ENCODE data around the gene KRTAP5-1.

Gene KRTAP5-1

DNA sequence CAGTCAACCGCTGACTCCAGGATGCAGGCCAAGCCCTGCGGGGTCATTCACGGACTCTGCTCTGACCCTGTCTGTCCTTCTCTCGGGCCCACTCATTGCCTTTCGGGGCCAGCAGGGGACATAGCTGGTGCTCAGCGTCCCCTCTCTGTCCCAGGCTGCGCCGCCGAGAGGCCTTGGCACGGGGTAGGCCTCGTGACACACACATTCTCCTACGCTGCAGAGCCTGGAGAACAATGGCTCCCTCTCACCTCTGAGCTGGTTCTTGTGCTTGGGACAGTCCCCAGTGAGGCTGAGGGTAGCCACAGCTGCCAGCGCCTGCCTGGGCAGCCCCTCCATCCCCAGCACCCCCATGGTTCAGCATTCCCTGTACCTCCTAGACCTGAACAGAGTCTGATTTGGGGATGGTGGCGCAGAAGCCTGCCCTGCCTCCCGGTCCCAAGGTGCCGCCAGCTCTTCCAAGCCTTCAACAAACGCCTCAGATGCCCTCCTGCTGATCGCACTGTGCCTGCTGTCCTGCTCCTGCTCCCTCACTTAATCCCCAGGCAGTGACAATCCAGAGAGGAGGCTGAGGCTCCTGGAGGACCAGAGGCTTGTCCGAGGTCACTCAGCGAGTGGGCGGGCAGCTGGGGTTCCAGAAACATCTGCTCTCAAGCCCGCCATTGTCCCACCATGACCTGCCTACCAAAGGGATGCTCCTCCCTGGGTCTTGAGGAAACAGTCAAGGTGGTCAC lies 43.4 kb downstream of the KRTAP5-1 start:
- DNase-seq: no peak

DNA sequence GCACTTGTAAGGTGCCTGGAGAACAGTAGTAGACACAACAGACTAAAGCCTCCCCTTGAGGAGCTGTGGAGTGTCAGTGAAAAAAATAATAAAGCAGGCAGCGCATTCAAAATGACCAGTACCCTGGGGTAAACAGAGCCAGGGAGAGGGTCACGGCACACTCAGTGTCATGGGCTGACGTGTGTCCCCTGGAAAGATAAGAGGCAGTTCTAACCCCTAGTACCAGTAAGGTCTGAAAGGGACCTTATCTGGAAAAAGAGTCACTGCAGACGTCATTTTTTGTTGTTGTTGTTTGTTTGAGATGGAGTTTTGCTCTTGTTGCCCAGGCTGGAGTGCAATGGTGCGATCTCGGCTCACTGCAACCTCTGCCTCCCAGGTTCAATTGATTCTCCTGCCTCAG lies 45.0 kb downstream of the KRTAP5-1 start:
- no peak for DNase-seq

DNA sequence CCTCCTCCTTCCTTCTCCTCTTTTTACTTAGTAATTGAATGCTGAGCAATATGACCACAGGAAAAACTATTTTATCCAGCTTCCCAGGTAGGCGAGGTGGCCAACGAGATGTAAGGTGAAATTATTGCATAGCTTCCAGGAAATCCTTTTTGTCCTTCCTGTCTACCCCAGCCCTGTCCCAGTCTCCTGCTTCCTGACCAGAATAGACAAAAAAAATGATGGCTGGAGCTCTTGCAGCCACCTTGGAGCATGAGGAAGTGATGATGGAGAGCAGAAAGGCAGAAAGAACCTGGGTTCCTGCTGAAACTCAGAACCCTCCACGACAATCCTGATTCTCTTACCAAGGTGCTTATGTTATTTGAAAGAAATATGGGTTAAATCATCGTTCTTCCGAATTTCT lies 46.9 kb downstream of the KRTAP5-1 start:
- DNase-seq: no peak

DNA sequence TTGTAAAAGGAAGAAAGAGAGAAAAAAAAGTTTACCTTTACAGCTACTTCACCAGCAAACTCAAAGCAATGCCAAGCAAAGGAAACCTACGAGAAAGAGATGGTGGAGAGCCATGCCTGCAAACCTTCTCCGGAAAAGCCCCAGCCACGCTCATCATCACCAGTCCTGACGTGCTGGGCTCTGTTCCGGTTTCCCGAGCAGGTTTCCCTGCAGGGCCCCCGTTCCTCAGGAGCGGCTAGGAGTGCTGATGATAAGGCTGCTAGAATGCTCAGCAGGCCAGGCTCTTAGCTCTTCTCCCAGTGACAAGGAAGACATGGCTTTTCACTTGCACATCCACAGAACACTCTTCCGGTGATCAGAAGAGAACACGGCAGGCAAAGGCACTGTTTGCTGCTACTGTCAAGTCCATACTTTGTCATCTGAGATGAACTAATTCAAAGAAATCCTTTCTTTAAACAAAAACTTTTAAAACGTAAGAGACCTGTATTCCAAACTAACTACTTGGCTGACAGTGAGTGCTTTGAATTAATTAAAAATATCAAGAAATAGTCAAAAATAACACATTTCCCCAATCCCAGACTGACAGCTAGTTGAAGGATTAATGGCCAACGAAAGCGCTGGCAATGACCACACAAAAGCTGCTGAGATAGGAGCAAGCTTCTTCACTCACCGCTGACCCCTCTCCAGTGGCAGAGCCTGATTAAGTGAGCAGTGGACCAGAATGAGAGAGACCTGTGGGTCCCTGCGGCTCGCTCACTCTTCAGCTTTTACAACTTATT lies 48.8 kb downstream of the KRTAP5-1 start:
- DNase-seq: no peak

DNA sequence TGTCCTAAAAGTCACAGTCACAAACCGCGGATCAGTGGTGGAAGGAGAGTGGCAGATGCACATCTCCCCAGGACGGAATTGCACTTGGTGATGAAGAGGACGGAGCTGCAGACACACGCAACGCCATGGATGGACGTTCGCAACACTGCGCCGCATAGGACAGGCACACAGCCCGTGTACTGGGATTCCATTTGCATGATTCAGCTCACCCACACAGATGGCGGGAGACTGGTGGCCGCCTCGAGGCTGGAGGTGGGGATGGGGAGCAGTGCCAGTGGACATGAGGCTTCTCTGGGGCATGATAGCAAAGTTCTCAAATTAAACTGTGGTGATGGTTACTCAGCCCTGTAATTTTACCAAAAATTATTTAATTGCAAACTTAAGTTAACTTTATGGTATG lies 50.4 kb downstream of the KRTAP5-1 start:
- no peak for DNase-seq
